OCI-LY7 (cell line): ENCODE measurements around the gene RTN4RL2. TPM values are rescaled to one million over a fixed set of nuclear protein-coding genes. Genes with fewer than 3 reads are reported as not detected.

ENCODE experiments used
- BruUV-seq: library from RNA; stranded (reverse); fragments of 400-500 nt; replicated peaks from 2 replicates; lab custom pipeline; 2021; lab: Mats Ljungman, UMichigan
- CTCF ChIA-PET: fragments of 300-600 bp; sonication (Branson Sonifier 250); formaldehyde crosslinking; loops from one replicate; lab custom pipeline; 2022; ENCODE audit warnings: antibody characterized with exemption; ENCODE audit not compliant: unreplicated experiment; lab: Charles Lee
- POLR2A ChIA-PET: fragments of 300-600 bp; sonication (Branson Sonifier 250); formaldehyde crosslinking; loops from one replicate; lab custom pipeline; 2022; ENCODE audit warnings: antibody characterized with exemption; lab: Charles Lee
- DNase-seq: peaks from one replicate; pipeline ENCODE4 v3.0.0-alpha.2; 2015; ENCODE audit warnings: low spot score
- H2AFZ ChIP-seq: fragments of 200-600 bp; sonication (generic), shearing (Covaris generic); 2 replicates; pipeline ENCODE4 v1.6.1; 2014; ENCODE audit warnings: mild to moderate bottlenecking, antibody characterized with exemption, low read length, moderate library complexity
- H3K27ac ChIP-seq: fragments of 200-600 bp; sonication (generic); 2 replicates; pipeline ENCODE4 v1.5.1; 2014; ENCODE audit warnings: mixed run types, low read depth, mild to moderate bottlenecking, moderate library complexity, low read length, inconsistent platforms; ENCODE audit not compliant: poor library complexity, severe bottlenecking
- H3K36me3 ChIP-seq: fragments of 200-600 bp; sonication (generic); 2 replicates; pipeline ENCODE4 v1.6.1; 2014; ENCODE audit warnings: mild to moderate bottlenecking, antibody characterized with exemption, low read length, moderate library complexity, mixed read lengths; ENCODE audit not compliant: insufficient read depth
- H3K4me1 ChIP-seq: fragments of 200-600 bp; sonication (generic); 2 replicates; pipeline ENCODE4 v1.5.1; 2014; ENCODE audit warnings: mild to moderate bottlenecking, low read length; ENCODE audit not compliant: insufficient read depth, poor library complexity, severe bottlenecking
- H3K4me2 ChIP-seq: fragments of 200-600 bp; sonication (generic); 2 replicates; pipeline ENCODE4 v1.6.1; 2014; ENCODE audit warnings: mild to moderate bottlenecking, low read length
- H3K4me3 ChIP-seq: fragments of 200-600 bp; sonication (generic); 2 replicates; pipeline ENCODE4 v1.5.1; 2014; ENCODE audit warnings: mild to moderate bottlenecking, low read depth, low read length; ENCODE audit not compliant: poor library complexity, severe bottlenecking
- H3K79me2 ChIP-seq: fragments of 200-600 bp; sonication (generic); 2 replicates; pipeline ENCODE4 v1.6.1; 2016; ENCODE audit warnings: low read depth, mild to moderate bottlenecking, low read length, moderate library complexity, mixed read lengths; ENCODE audit not compliant: insufficient read depth
- H3K9me2 ChIP-seq: fragments of 200-600 bp; sonication (generic); 2 replicates; pipeline ENCODE4 v1.6.1; 2016; ENCODE audit warnings: mild to moderate bottlenecking, low read length, mixed read lengths; ENCODE audit not compliant: insufficient read depth
- H3K9me3 ChIP-seq: fragments of 200-600 bp; sonication (generic); 2 replicates; pipeline ENCODE4 v1.6.1; 2014; ENCODE audit warnings: mild to moderate bottlenecking, mixed run types, low read length, mixed read lengths
- H4K20me1 ChIP-seq: fragments of 200-600 bp; sonication (generic); 2 replicates; pipeline ENCODE4 v1.6.1; 2014; ENCODE audit warnings: mild to moderate bottlenecking, antibody characterized with exemption, low read length, moderate library complexity, mixed read lengths; ENCODE audit not compliant: insufficient read depth
- EZH2phosphoT487 ChIP-seq: fragments of 200-600 bp; sonication (generic); IDR thresholded peaks from 2 replicates; pipeline ENCODE4 v1.6.1; 2018; ENCODE audit warnings: low read depth, borderline replicate concordance, mild to moderate bottlenecking, mixed run types, antibody characterized with exemption, low read length, moderate library complexity, mixed read lengths
- intact Hi-C: fragments of 100-400 bp; cut with micrococcal nuclease; formaldehyde crosslinking; loops from one replicate; pipeline ENCODE4 v1.10.0; 2022; ENCODE audit not compliant: unreplicated experiment
- total RNA-seq, 2 experiments: library from RNA; depleted of rRNA in 1 of 2; stranded (reverse); fragments of >200 nt in 1 of 2; shearing (Covaris generic) in 1 of 2; gene quantifications; 2 replicates each; pipeline ENCODE4 v1.2.3, GENCODE V29; 2014 to 2022
- TF ChIP-seq, protein P1 (sequence below): fragments of 200-600 bp; sonication (generic); conservative IDR thresholded peaks from 2 replicates; pipeline ENCODE4 v1.5.1; 2014; ENCODE audit warnings: mild to moderate bottlenecking, antibody characterized with exemption, low read length, moderate library complexity, mixed read lengths

RTN4RL2 gene
- total RNA-seq, 2 experiments from 2014 or later = 0.25 to 4.2 TPM

DNA sequence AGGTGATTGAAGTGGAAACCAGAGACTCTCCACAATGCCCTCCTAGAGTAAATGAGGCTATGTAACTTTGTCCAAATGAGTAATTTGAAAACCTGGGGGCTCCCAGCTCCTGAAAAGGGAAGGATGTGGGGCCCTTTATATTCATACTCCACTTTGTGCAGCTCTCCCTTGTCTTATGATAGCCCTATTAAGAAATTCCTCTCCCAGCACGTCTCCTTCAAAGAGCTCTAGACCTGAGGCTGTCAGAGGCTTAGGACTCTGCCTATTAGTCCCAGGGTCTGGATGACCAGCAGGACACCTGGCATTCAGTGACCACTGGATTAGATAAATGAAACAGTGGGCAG, 53.1 kb downstream of the RTN4RL2 start:
- Histone ChIP-seq H3K4me1 (peaks cover 43% of the 10 kb centered on the region), H3K27ac (peak overlapping the region; percentile 65), H3K4me3 (peak overlapping the region; percentile 91), H3K4me2 (peak overlapping the region; percentile 87), H4K20me1 (no peaks in the 10 kb centered on the region), H3K79me2 (peaks cover 40% of the 10 kb centered on the region; the same call in 1 of the 2 replicates), H3K36me3 (peaks cover 22% of the 10 kb centered on the region), H2AFZ (no peak overlapping the region), H3K9me2 (no peaks in the 10 kb centered on the region), H3K9me3 (no peaks in the 10 kb centered on the region)
- BruUV-seq = TSS peak; percentile 54
- TF ChIP-seq, protein P1, sequence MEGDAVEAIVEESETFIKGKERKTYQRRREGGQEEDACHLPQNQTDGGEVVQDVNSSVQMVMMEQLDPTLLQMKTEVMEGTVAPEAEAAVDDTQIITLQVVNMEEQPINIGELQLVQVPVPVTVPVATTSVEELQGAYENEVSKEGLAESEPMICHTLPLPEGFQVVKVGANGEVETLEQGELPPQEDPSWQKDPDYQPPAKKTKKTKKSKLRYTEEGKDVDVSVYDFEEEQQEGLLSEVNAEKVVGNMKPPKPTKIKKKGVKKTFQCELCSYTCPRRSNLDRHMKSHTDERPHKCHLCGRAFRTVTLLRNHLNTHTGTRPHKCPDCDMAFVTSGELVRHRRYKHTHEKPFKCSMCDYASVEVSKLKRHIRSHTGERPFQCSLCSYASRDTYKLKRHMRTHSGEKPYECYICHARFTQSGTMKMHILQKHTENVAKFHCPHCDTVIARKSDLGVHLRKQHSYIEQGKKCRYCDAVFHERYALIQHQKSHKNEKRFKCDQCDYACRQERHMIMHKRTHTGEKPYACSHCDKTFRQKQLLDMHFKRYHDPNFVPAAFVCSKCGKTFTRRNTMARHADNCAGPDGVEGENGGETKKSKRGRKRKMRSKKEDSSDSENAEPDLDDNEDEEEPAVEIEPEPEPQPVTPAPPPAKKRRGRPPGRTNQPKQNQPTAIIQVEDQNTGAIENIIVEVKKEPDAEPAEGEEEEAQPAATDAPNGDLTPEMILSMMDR = no peak
- no peak for TF ChIP-seq EZH2phosphoT487
- intact Hi-C loops = loop anchor here (5.0 to 10.0 kb wide), 2 partner anchors 154 to 1581 kb away; partner anchors contain the start of gene ZDHHC5
- no peak for DNase-seq
- CTCF ChIA-PET = interaction anchor here (1.1 to 5.2 kb wide), 3 partner anchors 14 to 20 kb away, joined by 8 to 21 read pairs (median 10); no protein-coding TSS in a partner anchor
- POLR2A ChIA-PET = interaction anchor here (0.9 to 5.9 kb wide), 7 partner anchors 9 to 87 kb away, joined by 3 to 64 read pairs (median 5); partner anchors contain the start of genes SLC43A3 and TIMM10

DNA sequence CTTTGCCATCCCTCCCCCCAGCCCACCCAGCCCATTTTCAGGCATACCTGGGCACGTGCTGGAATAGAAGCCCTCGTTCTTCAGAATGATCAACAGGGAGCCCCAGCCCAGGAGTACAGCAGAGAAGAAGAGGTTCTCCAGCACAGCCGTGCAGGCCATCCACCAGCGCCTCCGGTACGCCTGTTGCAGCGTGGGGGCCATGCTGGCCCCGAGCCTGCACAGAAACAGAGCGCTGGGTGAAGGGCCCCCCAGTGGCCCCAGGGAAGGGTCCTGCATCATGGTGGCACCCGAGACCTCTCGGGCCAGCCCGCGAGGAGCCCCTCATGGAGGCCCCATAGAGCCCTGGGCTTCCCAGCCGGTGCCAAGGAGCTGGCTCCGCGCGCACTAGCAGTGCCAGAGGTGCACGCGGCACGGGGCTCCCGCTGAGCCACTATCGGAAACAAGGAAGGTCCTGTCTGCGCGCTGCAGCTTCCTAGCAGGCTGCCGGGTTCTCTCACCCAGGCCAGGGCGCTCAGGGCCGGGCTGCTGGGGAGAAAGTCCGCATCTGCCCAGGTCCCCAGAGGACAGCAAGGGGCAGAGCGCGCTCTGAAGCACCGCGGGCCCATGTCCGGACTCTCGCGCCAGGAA, 53.7 kb downstream of the RTN4RL2 start:
- Histone ChIP-seq H4K20me1 (no peaks in the 10 kb centered on the region), H3K9me2 (no peaks in the 10 kb centered on the region), H3K27ac (peak overlapping the region; percentile 65), H3K36me3 (peaks cover 21% of the 10 kb centered on the region), H3K4me2 (peak overlapping the region; percentile 87), H3K79me2 (peaks cover 40% of the 10 kb centered on the region; the same call in 1 of the 2 replicates), H2AFZ (peak overlapping the region; percentile 79; the same call in 1 of the 2 replicates), H3K9me3 (no peaks in the 10 kb centered on the region), H3K4me1 (peaks cover 43% of the 10 kb centered on the region), H3K4me3 (peak overlapping the region; percentile 91)
- DNase-seq = peak; percentile 62
- CTCF ChIA-PET = interaction anchor here (1.5 to 5.2 kb wide), 2 partner anchors 13 to 20 kb away, joined by 8 to 21 read pairs; no protein-coding TSS in a partner anchor
- BruUV-seq = no TSS peak
- POLR2A ChIA-PET = interaction anchor here (0.6 to 5.9 kb wide), 9 partner anchors 8 to 149 kb away, joined by 3 to 64 read pairs (median 5); partner anchors contain the start of gene TIMM10
- TF ChIP-seq, protein P1 = no peak
- no peak for TF ChIP-seq EZH2phosphoT487
- intact Hi-C loops = loop anchor here (5.0 to 10.0 kb wide), 2 partner anchors 153 to 1581 kb away; partner anchors contain the start of gene ZDHHC5
